Ovary (tissue), 3 donors: Measurements from ENCODE around the gene IQSEC1.

Experiments
- EP300 ChIP-seq: sonication (generic); formaldehyde crosslinking; IDR thresholded peaks from one replicate; pipeline ENCODE4 v1.6.1; 2017; ENCODE audit warnings: antibody characterized with exemption
- POLR2A ChIP-seq: fragments of 450-650 bp; IDR thresholded peaks from one replicate; pipeline ENCODE4 v1.6.1; 2017; ENCODE audit warnings: antibody characterized with exemption, mild to moderate bottlenecking, moderate library complexity
- TF ChIP-seq, protein P1 (sequence below), 3 donors: fragments of 450-650 bp in 2 of 3; fragments of 200-600 bp in 1 of 3; IDR thresholded peaks; one replicate each; pipeline versions ENCODE4 v1.5.1 to v1.8.0; 2016 to 2022; ENCODE audit warnings: antibody characterized with exemption in 3 of 3, mild to moderate bottlenecking in 1 of 3
- donor health status: DM: no; HTN: no; CAD: no.

GRCh38 chr3:13083898-13084297, 10.7 kb upstream of the IQSEC1 start:
- TF ChIP-seq, protein P1, sequence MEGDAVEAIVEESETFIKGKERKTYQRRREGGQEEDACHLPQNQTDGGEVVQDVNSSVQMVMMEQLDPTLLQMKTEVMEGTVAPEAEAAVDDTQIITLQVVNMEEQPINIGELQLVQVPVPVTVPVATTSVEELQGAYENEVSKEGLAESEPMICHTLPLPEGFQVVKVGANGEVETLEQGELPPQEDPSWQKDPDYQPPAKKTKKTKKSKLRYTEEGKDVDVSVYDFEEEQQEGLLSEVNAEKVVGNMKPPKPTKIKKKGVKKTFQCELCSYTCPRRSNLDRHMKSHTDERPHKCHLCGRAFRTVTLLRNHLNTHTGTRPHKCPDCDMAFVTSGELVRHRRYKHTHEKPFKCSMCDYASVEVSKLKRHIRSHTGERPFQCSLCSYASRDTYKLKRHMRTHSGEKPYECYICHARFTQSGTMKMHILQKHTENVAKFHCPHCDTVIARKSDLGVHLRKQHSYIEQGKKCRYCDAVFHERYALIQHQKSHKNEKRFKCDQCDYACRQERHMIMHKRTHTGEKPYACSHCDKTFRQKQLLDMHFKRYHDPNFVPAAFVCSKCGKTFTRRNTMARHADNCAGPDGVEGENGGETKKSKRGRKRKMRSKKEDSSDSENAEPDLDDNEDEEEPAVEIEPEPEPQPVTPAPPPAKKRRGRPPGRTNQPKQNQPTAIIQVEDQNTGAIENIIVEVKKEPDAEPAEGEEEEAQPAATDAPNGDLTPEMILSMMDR (IDR thresholded peaks at IDR 0.05): no peak
- no peak for TF ChIP-seq POLR2A
- TF ChIP-seq EP300: no peak
